NOMO-1 treated with dmso at 0.1 percent for 144 hours (cell line): ENCODE measurements around the gene ACBD6.
A peak's percentile ranks its signal among the peaks of the same experiment; 100 is the strongest.
"Not testable (repeated sequence)": the region's sequence is repeated elsewhere in the genome, so short reads cannot be mapped to it uniquely, and the experiment has no call there.

Experiments used
- DNase-seq: peaks from one replicate; lab custom pipeline; 2025; ENCODE audit not compliant: unreplicated experiment; lab: John Stamatoyannopoulos, UW

The ACBD6 gene

DNA sequence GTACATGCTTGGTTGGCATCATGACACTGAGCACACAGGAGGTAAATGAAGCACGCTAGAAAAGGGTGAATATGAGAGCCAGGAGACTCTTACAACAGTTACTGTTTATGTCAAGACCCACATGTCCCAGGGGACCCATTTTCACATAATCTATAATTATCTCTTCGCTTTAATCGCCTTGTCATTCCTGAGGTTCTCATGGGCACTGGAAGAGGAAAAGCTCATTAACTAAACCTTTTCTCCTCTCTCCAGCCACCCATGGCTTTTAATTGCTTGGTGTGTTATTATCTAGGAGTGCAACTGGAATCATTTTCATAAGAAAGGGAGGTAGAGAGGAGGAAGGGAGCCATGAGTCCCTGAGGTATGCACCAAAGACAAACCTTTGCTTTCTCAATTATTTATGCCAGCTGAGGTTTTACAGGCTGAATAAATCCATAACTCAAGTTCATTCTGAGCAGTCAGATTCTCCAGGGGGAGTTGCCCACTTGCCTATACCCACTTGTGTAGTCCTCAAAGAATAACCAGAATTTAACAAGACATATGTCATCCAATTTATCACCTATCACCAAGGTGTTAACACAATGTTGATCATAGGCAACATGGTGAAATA, 77.4 kb downstream of the ACBD6 start:
- no peak for DNase-seq

DNA sequence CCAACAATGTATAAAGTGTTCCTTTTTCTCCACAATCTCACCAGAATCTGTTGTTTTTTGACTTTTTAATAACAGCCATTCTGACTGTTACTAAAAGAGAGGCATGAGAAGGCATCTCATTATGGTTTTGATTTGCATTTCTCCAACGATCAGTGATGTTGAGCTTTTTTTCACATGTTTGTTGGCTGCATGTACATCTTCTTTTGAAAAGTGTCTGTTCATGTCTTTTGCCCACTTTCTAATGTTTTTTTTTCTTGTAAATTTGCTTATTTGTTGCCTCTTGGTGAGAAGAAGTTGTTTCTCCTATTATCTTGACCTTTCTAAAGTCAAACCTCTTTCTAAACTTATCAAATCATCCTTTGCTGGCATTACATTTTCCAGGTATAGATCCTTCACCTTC, 80.8 kb downstream of the ACBD6 start:
- no peak for DNase-seq

DNA sequence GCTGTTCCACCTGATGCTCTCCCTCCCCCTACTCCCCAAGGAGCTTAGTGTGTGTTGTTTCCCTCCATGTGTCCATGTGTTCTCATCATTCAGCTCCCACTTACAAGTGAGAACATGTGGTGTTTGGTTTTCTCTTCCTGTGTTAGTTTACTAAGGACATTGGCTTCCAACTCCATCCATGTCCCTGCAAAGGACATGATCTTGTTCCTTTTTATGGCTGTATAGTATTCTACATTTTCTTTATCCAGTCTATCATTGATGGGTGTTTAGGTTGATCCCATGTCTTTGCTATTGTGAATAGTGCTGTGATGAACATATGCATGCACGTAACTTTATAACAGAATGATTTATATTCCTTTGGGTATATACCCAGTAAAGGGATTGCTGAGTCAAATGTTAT, 81.2 kb downstream of the ACBD6 start:
- not testable (repeated sequence) for DNase-seq

DNA sequence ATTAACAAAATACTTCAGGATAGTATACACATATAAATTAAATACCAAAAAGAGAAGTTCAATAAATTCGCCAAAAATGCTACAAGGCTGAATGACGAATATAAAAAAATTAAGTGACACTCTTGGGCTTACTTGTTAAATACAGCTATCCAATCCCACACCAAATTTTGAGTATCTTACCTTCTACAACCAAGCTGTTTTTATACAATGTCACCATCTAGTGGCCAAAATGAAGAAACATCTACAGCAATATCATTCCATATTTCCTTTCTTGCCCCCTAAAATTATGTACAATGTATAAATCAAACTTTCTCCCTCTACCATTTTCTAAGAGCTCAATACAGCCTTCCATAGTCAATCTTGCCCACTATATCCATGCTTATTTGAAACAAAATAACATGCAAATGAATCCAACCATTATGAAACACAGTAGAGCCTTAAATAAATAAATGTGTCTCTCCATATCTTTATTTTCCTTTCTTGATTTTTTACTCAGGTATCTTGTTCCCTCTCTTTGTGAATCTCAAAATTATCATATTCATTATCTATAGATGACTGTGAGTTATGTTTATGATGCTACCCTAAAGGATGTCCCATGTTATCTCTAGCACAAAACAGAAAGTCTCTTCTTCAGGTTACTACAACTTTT, 86.3 kb downstream of the ACBD6 start:
- DNase-seq, result peak; percentile 3

DNA sequence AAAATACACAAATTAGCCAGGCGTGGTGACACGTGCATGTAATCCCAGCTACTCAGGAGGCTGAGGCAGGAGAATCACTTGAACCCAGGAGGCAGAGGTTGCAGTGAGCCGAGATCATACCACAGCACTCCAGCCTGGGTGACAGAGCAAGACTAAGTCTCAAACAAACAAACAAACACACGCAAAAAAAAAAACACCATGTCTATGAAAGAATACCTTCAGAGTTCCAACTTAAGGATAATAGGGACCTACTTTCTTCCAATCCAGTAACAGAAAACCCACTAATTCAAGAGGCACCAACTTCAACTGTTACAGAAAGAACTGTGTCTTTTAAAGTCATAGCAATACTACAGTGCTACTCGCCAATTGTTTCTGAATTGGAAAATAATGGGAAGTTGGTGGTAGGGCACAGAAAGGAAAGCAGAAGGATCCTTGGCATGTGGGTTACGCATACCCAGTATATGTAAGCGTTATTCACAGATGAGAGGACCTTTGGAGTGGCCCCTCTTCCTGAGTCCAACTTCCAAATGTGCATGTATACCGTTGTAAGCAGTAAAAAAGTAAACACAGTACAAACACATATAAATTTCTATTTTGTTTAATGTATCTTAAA, 87.0 kb downstream of the ACBD6 start:
- DNase-seq, result no peak

DNA sequence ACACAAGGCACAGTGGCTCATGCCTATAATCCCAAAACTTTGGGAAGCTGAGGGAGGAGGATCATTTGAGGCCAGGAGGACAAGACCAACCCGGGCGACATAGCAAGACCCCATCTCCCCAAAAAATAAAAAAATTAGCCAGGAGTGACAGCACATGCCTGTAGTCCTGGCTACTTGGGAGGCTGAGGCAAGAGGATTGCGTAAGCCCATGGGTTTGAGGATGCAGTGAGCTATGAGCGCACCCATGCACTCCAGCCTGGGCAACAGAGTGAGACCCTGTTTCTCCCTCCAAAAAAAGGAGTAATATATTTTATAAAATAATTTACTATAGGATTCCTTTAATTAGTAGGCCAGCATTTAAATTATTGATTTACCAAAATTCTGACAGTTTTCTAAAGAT, 89.8 kb downstream of the ACBD6 start:
- no peak for DNase-seq

DNA sequence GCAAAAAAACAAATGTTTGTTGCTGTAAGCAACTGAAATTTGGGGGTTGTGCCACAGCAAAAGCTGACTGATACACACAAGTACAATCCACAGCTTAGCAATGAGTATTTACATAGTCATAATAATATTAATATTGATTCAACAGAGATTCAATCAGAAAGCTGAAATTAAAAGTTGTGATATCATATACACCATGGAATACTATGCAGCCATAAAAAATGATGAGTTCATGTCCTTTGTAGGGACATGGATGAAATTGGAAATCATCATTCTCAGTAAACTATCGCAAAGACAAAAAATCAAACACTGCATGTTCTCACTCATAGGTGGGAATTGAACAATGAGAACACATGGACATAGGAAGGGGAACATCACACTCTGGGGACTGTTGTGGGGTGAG, 94.2 kb downstream of the ACBD6 start:
- DNase-seq, result not testable (repeated sequence)

DNA sequence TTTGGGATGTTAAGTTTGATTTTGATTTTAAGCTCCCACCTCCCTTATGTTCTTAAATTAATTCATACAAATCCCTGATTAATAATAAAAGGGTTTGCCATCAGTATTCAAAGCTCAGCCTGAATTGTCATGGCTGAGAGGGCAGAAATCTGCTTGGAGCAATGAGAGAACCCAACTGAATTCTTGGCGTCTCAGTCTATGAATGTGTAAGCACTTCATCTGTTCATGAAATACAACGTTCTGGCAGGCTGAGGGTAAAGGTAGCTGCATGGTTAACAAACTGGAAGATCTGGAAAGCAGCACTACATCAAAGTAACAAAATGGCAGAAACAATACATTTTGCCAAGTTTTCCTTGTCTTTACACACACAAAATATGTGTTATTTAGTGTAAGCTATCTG, 95.3 kb downstream of the ACBD6 start:
- no peak for DNase-seq

DNA sequence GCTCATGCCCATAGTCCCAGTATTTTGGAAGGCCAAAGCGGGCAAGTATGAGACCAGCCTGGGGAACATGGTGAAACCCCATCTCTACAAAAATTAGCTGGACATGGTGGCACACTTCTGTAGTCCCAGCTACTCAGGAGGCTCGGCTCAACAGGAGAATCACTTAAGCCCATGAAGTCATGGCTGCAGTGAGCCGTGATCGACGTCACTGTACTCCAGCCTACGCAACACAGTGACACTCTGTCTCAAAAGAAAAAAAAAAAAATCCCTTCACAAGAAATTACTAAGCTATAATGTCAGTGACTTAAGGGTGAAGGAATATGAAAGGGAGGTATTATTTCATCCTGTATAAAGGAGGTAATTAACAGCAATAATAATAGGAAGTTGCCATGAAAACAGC, 99.8 kb downstream of the ACBD6 start:
- DNase-seq, result no peak

DNA sequence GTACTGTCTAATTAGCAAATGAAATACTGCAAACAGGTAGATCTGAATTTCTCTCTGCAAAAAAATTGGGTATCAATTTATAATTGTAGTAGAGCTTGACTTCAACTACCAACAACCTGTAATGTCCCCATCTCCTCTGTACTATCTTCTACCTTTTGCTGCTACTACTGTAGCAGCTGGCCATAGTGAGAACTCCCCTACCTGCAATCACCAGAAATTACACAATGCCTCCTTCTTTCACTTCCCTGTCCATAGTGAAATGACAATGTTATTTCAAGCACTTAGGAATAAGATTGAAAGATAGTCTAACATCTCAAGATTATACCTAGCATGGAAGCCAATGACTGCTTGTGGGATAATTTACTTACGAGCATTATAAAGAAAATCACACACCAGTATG, 100.4 kb downstream of the ACBD6 start:
- peak; percentile 24 for DNase-seq

DNA sequence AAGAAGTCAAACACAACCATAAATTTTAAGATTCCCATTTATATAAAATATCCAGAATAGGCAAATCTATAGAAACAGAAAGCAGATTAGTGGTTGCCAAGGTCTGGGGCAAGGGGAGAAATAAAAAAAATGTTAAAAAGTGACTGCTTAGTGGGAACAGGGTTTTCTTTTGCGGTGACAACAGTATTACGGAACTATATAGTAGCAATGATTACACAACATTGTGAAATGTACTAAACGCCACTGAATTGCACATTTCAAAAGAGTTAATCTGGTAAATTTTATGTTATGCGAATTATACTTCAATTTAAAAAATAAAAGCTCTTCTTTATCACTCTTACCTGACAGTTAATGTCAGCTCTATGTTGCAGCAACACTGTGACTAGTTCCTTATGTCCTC, 105.2 kb downstream of the ACBD6 start:
- DNase-seq, result peak; percentile 82

DNA sequence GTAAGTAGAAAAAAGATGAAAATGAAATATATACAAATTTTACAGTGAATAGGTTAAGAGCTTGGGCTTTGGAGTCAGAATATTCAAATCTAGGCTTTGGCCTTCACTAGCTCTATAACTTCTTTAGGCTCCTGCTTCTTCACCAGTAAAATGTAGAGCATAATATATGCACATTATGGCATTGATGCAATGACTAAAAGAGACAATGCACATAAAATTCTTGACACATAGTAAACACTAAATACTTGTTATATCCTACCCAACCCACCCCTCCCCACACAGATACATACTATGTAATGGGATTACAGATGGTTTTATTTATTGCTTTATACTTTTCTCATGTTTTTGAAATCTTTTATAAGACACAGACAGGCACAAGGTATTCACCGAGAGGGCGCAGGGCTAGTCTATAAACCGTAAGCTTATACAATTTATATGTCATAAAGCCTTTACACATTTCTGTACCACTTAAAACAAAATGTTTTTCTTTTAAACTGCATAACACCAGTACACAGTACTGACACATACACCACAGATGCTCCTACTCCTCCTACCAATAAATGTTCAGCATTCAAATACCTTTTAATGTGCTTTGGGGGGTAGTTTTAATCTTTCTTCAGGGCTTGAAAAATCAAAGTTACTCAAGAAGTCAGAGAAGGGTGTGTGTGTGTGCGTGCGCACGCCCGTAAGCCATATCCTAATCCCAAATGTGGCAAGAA, 109.8 kb downstream of the ACBD6 start:
- DNase-seq, result no peak

DNA sequence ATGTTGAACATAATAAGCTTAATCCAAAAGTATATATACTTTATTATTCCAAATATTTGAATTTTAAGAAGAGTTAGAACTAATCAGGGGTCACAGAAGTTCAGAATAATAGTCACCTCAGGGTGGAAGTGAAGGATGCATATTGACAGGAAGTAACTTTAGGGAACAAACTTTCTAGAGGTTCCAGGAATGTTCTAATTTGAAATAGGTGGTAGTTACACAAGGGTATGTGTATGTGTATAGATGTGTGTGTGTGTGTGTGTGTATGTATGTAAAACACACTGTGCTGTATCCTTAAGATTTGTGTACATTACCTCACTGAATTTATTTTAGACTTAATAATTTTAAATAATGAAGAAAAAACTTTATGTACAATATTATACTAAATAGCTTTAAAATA, 110.4 kb downstream of the ACBD6 start:
- no peak for DNase-seq

DNA sequence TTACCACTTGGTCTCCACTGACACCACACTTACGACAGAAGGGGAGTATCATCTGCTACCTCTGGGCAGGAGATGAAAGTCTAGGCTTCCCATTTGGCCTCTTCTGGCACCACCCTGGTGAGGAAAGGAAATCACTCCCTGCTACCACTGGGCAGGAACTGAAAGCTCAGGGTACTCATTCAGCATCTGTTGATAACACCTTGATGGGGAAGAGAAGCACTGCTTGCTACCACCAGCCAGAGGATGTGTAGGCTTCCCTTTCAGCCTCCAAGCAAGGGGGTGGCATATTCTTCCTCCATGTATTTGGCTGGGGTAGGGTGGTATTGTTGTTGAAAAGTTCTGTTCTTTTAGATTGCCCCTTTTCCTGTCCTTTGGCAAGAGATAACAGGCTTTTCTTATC, 115.0 kb downstream of the ACBD6 start:
- DNase-seq, result no peak

DNA sequence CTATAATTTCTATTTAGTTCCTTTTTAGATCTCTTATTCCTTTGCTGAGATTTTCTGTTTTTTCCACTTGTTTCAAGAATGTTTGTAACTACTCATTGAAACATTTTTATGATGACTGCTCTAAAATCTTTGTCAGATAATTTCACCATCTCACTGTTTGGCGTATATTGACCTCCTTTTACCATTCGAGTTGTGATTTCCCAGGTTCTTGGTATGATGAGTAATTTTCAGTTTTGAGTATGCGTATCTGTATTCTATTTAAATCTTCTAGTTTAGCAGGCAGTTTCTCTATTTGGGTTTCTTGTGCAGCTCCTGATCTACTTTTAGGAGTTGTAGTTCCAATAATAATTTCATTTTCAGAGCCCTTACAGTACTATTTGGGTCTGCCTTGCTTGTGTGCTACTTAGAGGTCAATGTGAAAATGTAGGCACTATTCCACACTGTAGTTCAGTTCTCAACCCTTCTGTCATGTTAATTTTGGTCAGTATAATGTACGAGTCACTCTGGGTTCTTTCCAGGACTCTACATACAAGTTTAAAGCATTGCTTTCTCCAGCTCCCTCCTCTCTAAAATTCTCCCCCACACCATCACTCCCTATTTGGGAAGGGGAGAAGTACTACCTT, 115.5 kb downstream of the ACBD6 start:
- DNase-seq, result no peak

DNA sequence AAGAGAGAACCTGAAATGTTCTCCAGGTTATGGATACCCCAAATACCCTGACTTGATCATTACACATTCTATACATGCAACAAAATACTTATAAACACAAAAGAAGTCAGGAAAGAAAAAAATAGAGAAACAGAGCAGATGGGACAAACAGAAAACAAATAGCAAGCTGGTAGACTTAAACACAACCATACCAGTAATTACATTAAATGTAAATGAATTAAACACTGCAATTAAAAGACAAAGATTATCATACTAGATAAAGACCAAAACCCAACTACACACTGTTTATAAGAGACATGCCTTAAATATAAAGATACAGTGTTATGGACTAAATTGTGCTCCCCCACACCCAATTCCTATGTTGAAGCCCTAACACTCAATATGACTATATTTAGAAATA, 117.2 kb downstream of the ACBD6 start:
- DNase-seq, result no peak

DNA sequence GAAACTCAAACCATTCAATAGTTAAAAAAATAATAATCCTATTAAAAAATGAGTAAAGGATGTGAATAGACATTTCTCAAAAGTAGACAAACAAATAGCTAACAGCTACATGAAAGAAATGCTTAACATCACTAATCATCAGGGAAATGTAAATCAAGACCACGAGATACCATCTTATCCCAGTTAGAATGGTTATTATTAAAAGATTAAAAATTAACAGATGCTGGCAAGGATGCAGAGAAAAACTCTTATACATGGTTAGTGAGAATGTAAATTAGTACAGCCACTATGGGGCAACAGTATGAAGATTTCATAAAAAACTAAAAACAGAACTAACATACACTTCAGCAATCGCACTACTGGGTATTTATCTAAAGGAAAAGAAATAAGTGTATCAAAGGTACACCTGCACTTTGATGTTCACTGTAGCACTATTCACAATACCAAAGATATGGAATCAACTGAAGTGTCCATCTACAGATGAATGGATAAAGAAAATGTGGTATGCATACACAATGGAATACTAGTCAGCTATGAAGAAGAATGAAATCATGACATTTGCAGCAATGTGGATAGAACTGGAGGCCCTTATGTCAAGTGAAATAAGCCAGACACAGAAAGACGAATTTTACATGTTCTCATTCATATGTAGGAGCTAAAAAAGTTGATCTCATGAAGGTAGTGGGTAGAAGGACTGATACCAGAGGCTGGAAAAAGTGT, 117.9 kb downstream of the ACBD6 start:
- no peak for DNase-seq

DNA sequence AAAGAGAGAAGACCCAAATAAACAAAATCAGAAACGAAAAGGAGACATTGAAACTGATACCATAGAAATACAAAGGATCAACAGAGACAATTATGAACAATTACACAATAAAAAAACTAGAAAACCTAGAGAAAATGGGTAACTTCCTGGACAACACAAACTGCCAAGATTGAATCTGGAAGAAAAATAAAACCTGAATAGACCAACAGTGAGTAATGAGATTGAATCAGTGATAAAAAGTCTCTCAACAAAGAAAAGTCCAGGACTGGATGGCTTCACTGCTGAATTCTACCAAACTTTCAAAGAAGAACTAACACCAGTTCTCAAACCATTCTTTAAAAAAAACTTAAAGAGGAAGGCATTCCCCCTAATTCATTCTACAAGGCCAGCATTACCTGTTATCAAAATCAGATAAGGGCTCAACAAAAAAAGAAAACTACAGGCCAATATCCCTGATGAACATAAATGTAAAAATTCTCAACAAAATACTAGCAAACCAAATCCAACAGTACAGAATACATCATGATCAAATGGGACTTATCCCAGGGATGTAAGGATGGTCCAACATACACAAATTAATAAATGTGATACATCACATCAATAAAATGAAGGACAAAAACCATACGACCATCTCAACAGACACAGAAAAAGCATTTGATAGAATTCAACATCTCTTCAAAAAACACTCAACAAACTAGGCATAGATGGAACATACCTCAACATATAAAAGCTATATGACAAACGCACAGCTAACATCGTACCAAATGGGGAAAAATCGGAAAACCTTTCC, 119.9 kb downstream of the ACBD6 start:
- no peak for DNase-seq

DNA sequence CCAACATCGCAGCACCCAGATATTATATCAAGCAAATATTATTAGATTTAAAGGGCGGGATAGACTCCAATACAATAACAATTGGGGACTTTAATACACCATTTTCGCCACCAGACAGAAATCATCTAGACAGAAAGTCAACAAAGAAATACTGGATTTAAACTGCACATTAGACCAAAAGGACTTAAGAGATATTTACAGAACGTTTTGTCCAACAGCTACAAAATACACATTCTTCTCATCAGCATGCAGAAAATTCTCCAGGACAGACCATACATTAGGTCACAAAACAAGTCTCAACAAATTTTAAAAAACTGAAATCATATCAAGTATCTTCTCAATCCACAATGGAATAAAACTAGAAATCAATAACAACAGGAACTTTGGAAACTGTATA, 121.2 kb downstream of the ACBD6 start:
- no peak for DNase-seq
